Measurements from ENCODE around the gene TAF5L.

TAF5L gene

DNA sequence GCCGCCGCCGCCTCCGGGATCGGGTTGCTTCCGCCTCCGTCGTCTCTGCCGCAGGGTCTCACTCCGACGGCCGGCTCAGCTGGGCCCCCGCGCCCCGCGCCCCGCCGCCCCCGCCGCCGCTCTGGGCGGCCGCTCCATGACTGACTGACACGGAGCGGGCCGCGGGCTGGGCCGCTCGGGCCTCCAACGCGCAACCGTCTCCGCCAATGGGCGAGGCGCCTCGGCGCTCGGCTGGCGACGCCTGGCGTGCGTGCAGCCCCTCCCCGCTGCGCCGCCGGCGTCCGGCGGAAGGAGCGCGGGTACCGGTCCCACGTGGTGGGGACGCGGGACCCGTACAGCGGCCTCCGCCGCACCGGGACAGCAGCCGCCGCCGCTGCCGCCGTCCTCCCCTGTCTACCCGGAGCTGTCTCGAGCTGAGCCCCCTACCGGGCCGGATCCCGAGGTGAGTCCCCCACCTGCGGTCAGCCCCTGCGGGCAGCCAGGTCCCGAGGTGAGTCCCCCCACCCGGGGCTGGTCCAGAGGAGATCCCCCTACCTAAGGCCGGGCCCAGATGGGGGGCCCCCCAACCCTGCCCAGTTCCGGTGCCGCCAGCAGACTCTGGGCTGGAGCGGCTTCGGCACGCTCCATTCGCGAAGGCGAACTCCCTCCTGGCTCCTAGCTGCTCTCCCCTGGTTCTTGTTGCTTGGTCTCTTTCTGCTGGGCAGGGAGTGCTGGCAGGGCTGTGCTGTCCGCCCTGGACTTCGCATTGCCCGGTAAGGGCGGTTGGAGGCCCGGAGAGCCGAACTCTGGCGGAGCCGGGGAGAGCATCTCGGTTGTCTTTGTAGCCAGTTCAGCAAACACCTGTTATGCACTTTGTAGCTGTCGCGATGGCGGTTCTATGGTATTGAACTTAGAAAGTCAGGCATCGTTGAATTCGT, at the start of gene TAF5L, which contains the start of gene URB2:
TAF5L (minus strand) TSS at position 208 of the 917 bp plus-strand sequence. CDS start 11,640 bp downstream, outside the sequence.
URB2 (plus strand) TSS at position 333 of the 917 bp plus-strand sequence. CDS start 1,387 bp downstream, outside the sequence.
- peak; percentile 80 to 84 for DNase-seq

DNA sequence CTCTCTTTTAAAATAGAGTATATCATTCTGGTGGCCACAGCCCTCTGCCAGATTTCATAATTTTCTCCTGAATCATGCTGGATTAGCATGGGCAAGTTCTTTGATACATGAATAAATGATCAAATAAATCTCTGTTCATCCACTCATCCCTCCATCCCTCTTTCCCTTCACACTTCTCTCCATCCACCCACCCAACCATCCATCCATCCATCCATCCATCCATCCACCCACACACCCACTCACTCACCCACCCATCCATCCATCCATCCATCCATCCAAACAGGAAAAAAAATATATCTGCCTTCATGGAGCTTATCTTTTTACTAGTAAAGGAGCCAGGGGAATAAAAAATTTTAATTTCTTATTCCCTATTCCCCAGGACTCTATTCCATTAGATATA, 49.5 kb upstream of the TAF5L start:
- no peak for DNase-seq

DNA sequence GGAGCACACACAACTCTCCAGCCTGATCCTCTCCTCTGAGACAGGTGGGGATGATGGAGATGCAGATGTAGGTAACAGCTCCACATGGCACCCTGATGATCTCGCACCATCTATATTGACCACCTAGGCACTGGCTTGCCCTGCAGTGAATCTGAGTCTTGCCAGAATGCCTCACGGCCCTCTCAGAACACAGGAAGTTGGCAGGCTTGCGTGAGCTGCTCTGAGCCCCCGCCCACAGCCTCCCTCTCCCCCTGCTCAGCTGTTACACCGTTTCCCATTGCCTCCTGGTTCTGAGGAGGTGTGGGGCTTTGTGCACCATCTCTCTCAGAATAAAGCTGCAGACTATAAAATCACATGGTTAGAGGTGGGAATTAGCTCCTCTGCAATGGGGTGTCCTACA, 48.1 kb upstream of the TAF5L start:
- no peak for DNase-seq

DNA sequence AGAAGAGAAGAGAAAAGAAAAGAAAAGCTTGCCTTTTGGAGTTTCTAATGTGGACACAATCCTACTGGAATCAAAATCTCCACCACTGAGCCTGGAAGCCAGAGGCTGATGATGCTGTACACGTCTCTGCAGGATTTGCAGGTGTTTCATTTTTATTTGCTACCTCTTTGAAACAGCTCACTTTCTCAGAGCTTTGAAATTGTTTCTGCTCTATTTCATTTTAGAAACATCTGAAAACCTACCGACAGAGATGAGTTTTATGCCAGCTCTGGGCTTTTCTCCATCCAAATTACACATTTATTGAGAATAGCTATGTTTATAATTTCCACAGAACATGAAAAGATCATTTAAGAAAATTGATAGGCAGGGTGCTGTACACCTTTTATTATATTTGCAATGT, 46.3 kb upstream of the TAF5L start:
- DNase-seq = no peak

DNA sequence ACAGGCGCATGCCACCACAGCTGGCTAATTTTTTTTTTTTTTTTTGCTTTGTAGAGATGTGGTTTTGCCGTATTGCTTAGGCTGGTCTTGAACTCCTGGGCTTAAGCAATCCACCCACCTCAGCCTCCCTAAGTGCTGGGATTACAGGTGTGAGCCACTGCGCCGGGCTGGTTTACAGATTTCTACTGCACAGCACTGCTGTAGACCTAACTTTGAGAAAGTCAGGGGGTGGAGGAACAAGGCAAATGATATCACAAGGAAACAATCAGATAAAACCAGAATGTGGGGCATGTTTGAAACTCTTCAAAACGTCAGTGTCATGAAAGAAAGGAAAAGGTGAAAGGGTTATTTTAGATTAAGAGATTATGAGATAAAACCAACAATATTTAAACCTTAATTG, 45.4 kb upstream of the TAF5L start:
- no peak for DNase-seq

DNA sequence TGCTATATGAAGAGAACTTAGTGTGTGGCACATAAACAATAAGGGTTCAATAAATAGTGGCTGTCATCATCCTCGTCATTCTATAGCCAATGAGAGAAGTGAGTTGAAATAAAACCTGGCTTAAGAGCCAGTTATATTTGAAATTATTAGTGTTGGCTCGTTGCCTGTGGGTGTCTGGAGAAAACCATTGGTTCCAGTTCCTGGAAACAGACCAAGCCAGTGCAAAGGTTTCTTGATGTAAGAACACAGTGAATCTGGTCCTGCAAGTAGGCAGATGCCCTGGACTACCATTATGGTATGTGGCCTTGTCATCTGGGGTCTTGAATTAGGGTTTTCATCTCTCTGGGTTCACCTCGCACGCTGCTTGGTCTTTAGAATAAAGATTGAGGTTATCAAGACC, 43.4 kb upstream of the TAF5L start:
- no peak for DNase-seq

DNA sequence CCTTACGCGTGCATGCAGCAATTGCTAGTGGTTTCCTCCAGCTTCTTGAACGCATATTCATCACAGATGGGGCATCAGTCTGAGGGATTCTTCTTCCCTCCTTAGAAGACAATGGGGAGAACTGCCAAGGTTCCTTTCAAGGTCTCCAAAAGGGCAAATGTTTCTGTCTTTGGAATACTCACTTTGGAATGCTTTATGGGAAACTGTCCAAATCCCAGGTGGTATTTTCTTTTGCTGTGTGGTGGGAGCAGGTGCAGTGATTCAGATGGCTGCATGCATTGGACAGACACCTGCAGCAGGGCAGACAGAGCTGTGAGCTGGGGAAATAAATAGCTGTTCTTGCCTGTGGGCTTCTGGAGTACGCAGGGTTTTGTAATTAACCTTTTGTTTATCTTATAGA, 40.7 kb upstream of the TAF5L start:
- no peak for DNase-seq

DNA sequence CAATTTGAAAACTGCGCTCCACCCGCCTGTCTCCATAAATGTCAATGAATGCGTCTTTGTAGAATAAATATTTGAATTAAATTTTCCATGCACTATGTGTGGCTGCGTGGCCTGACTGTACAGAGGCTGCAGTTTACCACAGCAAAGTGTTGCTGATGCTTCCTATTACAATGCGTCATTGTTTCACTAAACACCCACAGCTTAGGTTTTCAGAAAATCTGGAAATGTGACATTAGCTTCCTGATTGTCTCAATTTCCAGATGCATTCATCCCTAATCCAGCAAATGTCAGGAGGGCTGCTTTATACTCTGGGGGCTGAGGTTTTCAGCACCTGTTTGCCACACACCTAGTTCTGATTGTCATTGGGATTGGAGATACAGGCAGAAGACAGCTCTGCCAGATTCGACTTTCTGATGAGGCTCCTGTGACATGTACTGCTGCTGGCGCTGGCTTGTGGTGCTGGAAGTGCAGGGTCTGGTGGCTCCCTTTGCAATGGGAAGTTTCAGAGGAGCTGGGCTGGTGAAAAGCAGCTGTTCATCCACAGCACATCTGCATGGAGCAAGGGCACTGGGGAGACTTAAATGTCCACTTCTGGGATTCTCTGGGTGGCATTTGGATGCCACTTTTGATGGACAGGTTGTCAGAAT, 40.1 kb upstream of the TAF5L start:
- DNase-seq = no peak

DNA sequence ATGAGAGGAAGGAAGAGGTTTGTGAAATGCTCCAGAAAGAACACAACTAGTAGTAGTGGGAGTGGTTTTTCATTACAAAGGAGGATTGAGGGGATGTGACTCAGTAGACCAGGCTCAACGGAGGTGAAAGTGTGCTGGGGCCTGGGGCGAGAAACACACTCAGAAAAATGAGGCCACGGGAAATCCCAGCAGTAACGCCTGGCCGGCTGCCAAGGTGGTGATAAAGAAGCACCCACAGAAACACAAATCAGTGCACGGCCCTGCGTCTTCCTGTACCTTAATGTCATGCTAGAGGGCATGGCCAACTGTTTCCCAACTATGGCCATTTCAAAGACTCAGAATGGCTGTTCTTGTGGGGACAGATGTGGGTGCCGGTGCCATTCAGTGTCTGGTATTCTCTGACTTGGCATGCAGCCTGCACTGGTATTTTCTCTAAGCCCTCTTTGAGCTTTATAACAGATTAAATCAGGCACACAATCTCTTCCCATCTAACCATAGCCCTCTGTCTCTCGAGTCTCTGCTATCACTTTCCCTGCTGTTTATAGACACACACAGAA, 38.3 kb upstream of the TAF5L start:
- DNase-seq = peak; percentile 86

DNA sequence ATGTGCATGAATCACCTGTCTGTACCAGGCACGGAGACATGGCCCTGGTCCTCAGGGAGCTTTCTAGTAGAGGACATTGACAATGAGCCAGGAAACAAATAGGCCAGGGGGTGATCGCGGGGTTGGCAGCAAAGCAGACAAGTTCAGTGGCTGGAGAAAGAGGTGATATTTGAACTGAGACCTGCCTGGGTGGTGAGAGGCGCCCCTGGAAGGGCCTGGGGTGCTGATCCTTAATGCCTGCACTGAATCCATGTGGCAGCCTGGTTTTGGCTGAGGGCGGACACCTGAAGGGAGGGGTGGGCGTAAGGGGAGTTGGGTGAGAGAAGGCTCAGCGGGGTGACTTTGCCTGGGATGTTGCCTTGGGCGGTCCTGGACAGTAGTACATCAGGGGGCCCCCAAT, 36.0 kb upstream of the TAF5L start:
- DNase-seq = no peak

DNA sequence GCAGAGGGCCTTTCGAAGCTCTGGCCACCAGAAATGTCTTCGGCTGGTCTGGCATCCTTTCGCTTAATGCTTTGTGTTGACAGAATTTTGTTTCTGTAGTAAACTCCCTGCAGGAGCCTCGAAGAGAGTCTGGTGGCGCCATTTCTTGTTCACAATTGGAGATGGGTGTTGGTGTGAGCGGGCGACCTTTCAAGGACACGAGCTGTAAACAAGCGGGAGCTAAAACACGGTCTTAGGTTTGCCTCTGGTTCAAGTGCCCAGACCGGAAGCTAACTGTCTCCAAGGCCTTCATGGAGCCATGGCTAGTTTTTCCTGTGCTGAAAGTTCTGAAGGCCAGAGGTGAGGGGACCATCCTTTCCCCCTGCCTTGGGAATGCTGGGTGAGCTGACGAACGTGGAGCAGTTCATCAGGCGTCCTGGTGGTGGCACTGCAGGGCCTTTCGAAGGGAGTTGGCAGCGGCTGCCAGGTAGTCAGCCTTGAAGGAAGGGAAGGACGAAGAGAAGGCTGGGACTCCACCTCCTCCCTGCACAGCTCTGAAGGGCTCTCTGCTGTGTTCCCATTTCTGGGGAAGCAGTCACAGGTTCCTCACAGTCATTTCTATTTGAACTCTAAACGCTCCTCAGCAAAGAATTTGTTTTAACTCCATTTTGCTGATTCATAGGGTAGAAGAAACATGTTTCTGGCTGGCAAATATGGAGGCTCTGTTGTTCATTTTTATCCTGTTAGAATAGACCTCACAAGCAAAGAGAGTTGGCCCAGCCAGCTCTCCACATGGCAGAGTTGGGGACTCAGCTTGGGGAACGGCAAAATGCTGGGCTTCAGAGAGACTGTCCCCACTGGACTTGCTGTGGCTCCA, 35.3 kb upstream of the TAF5L start:
- peak; percentile 59 to 71 for DNase-seq

DNA sequence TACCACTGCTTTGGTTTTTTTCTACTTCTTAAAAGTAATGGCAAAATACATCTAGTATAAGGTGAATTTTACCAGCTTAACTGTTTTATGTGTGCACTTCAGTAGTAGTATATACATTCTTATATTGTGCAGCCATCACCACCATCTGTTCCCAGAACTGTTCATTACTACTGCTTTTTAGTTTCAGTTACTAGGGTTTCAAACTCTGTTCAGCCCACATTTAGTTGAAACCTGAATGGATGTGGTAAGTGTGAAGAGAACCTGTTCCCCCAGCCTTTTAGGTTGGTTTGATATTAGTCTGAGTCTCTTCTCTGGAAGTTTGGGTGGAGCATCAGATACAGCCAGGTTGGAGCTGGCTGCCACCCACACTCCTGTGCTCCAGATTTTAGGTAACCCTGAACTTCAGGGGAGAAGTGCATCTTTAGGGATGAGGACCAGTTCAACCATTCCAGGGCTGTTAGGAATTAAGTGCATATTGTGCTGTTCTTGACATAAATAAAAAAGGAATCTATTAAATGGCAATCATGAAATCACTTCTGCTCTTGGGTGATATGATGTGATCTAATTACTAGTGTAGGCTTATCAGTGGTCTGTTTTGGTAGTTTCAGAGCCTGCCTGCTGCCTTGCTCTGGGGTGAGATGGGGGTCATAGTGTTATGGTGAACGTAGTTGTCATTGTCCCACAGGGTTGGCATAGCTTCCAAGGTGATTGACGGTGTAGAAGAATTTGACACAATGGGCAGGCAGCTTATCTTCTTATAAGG, 32.3 kb upstream of the TAF5L start:
- DNase-seq = no peak

DNA sequence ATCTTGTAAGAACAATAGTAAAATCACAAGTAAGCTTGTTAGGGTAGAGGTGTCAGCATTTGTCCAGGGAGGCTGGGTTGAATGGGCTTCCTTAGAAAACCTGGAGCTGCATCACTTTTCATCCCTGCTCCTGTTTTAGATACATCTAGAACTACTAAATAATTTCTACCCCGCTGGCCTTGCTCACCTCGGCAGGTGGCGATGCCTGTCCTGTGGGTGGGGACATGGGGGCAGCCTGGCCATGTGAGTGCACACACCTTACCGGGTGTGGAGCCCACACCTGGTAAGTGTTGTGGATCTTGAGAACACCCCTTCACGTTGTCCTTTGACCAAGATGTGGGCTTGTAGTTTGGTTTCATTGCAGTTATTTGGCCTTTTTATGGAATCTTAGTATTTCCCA, 29.9 kb upstream of the TAF5L start:
- DNase-seq = no peak

DNA sequence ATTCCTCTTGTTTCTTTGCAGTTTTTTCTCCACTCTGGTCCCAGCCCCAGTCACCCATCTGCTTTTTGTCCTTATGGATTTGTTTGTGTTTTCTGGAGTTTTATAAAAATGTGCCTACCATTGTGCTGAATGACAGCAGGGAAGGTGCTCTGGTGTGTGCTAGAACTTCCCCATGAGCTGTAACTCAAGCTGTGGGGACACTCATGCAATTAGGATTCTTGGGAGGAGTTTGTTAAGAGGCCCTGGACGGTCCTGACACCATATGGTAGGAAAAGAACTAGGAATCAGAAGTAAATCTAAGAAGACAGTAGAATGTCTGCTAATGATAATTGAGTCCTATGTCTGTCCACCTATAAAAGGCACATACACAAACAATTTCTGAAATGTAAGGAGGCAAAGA, 27.5 kb upstream of the TAF5L start:
- DNase-seq = no peak

DNA sequence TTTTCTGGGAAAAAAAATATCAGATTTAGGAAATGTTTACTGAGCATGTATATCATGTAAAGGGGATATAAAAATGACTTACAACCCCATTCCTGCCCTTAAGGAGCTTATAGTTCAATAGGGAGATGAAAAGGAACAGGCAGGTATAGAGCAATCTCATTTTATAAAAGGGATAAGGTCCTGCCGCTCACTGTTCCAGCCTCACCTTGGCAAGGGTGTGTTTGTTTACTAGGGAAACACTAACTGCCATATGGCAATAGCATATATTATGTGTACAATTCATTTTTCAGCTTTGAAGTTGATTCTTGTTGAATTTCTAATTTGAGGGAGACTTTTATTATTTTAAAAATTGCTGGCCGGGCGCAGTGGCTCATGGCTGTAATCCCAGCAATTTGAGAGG, 25.6 kb upstream of the TAF5L start:
- DNase-seq = no peak

DNA sequence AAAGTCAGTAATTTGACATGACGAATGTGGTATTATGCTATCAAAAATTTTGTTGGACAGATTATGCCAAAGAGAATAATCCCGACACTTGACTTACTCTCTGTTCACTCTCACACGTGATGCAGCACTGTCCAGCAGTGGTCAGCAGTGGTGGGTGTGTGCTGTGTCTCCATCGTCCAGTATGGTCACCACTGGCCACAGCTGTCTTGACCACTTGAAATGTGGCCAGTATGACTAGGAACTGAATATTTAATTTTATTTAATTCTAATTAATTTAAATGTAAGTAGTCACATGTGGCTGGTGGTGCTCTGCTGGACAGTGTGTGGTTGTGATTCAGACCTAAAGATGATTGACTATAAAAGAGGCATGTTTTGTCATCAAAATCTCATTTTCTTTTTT, 24.1 kb upstream of the TAF5L start:
- DNase-seq = no peak

DNA sequence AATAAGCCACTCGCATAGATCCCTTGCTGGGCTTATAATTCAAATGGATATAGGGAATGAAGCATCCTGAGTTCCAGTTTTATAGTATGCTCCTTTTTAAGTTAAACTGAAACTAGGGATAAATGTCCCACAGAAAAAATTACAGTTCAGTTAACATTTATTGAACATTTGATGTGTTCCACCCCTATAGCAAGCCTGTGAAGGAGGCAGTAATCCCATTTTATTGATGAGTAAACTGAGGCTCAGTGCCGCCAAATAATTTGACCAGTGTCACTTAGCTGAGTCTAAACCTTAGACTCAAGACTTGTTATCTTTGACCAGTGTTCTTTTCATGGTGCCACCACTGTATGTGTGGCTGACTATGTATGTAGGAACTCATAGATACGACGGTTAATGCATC, 22.5 kb upstream of the TAF5L start:
- DNase-seq = no peak

DNA sequence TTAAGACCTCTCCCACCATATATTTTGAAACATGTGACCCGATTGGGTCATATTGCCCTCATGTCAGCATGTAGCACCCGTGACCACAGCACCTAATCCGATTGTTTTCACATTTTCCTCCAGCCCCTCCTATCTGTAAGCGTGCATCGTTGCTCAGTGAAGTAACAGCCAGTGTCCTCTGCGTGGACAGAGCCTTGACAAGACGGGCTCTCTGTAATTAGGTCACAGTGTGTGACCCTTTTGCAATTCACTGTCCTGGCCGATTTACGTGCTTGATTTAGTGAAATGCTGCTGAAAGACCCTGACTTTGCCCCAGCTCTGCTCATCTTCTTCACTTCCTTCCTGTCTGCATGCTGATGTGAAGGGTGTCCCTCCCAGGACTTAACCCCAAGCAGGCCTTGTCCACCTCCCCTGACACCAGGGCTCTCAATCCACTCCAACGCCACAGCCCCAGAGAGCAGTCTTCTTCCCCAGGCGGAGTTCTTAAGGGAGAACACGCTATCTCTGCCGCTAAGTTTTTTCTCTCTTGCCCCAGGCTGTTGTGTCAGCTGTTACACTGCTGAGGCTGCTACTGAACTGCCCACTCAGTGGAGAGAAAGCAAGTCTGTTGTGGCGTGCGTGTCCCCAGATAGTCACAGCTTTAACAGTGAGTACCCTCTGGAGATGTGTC, 19.5 kb upstream of the TAF5L start:
- no peak for DNase-seq

DNA sequence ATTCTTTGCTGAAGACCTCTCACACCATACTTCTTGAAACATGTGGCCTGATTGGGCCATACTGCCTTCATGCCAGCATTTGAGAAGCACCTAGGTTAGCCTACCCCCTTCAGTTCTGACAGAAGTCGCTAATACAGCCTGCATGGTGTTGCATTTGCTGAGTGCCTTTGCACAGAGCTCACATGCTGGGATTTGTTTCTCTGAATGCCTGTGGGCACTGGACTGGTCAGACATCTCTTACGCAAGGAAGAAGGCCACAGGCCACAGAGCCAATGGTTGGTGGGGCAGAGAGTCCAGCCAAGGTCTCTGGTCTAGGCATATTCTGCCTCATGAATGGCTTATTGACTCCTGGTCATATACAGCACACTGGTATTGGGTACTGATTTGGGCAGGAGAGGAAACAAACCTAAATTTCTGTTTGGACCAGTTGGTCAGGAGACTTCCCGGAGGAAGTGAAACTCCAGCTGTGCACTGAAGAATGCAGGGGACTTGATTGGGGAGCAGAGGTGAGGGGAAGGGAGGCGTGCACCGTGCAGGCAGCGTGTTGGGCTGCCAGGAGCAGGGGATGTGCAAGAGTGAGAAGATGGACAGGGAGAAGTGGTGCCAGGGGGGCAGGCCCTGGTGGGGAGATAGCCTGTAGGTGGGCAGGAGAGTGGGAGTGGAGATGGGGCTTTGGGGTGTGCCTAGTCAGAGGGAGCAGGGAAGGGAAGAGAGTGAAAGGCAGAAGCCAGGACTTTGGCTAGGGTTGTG, 18.2 kb upstream of the TAF5L start:
- DNase-seq = no peak

DNA sequence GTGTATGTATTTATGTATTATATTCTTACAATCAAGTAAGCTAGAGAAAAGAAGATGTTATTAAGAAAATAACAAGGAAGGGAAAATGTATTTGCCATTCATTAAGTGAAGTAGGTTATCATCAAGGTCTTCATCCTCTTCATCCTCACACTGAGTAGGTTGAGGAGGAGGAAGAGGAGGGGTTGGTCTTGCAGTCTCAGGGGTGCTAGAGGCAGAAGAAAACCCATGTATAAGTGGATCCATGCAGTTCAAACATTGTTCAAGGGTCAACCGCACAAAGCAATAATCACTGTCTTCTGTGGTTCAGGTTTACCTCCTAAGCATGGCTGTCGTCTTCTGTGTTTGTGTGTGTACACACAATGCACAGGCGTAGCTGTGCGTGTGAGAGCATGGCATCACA, 17.0 kb upstream of the TAF5L start:
- no peak for DNase-seq

DNA sequence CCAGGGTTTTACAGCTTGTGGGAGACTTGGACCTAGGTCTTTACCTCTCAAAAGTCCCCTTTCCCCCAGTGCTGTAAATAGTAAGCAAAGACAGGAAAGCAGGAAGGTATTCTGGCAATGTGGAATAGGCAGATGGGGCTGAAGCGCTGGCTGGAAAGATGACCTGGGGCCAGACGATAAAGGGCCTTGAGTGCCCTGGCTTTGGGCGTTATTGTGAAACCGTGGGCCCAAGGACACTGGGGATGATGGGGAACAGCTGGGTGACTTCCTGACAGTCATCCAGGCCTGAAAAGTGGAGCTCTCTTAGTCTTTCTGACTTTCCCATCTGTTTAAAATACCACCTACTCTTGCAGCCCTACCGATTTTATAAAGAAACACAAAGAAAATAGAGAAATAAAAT, 16.5 kb upstream of the TAF5L start:
- no peak for DNase-seq
